ENCODE measurements around the gene ERO1B.
"Not testable (repeated sequence)": the region's sequence is repeated elsewhere in the genome, so short reads cannot be mapped to it uniquely, and the experiment has no call there.

DNA sequence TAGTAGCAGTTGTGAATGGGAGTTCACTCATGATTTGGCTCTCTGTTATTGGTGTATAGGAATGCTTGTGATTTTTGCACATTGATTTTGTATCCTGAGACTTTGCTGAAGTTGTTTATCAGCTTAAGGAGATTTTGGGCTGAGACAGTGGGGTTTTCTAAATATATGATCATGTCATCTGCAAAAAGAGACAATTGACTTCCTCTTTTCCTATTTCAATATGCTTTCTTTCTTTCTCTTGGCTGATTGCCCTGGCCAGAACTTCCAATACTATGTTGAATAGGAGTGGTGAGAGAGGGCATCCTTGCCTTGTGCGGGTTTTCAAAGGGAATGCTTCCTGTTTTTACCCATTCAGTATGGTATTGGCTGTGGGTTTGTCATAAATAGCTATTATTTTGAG, 93.7 kb downstream of the ERO1B start:
- not testable (repeated sequence) for TF ChIP-seq POLR2AphosphoS5 (IDR thresholded peaks at IDR 0.05; ENCODE audit: low read depth, low read length); RXRA (IDR thresholded peaks at IDR 0.05; ENCODE audit: borderline replicate concordance, low read depth); NRF1 (IDR thresholded peaks at IDR 0.05; ENCODE audit: low read depth, low read length); EP300 (IDR thresholded peaks at IDR 0.05; ENCODE audit: borderline replicate concordance in 1 of 2, low read depth in 1 of 2, low read length in 1 of 2); RFX5 (IDR thresholded peaks at IDR 0.05; ENCODE audit: low read length); TAF1 (IDR thresholded peaks at IDR 0.05; ENCODE audit: borderline replicate concordance, low read depth, low read length); FOXM1 (IDR thresholded peaks at IDR 0.05; ENCODE audit: low read depth); FOXJ3 (CRISPR knock-in tag; IDR thresholded peaks at IDR 0.05); RAD21 (IDR thresholded peaks at IDR 0.05; ENCODE audit: low read length)
- TF ChIP-seq, protein P1, sequence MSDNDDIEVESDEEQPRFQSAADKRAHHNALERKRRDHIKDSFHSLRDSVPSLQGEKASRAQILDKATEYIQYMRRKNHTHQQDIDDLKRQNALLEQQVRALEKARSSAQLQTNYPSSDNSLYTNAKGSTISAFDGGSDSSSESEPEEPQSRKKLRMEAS (IDR thresholded peaks at IDR 0.05; ENCODE audit: low read depth) = not testable (repeated sequence)
- TF ChIP-seq, protein P2, sequence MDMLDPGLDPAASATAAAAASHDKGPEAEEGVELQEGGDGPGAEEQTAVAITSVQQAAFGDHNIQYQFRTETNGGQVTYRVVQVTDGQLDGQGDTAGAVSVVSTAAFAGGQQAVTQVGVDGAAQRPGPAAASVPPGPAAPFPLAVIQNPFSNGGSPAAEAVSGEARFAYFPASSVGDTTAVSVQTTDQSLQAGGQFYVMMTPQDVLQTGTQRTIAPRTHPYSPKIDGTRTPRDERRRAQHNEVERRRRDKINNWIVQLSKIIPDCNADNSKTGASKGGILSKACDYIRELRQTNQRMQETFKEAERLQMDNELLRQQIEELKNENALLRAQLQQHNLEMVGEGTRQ (IDR thresholded peaks at IDR 0.05; ENCODE audit: borderline replicate concordance, low read depth, low read length) = not testable (repeated sequence)
- TF ChIP-seq, protein P3, sequence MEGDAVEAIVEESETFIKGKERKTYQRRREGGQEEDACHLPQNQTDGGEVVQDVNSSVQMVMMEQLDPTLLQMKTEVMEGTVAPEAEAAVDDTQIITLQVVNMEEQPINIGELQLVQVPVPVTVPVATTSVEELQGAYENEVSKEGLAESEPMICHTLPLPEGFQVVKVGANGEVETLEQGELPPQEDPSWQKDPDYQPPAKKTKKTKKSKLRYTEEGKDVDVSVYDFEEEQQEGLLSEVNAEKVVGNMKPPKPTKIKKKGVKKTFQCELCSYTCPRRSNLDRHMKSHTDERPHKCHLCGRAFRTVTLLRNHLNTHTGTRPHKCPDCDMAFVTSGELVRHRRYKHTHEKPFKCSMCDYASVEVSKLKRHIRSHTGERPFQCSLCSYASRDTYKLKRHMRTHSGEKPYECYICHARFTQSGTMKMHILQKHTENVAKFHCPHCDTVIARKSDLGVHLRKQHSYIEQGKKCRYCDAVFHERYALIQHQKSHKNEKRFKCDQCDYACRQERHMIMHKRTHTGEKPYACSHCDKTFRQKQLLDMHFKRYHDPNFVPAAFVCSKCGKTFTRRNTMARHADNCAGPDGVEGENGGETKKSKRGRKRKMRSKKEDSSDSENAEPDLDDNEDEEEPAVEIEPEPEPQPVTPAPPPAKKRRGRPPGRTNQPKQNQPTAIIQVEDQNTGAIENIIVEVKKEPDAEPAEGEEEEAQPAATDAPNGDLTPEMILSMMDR (IDR thresholded peaks at IDR 0.05) = not testable (repeated sequence)
- TF ChIP-seq, protein P4, sequence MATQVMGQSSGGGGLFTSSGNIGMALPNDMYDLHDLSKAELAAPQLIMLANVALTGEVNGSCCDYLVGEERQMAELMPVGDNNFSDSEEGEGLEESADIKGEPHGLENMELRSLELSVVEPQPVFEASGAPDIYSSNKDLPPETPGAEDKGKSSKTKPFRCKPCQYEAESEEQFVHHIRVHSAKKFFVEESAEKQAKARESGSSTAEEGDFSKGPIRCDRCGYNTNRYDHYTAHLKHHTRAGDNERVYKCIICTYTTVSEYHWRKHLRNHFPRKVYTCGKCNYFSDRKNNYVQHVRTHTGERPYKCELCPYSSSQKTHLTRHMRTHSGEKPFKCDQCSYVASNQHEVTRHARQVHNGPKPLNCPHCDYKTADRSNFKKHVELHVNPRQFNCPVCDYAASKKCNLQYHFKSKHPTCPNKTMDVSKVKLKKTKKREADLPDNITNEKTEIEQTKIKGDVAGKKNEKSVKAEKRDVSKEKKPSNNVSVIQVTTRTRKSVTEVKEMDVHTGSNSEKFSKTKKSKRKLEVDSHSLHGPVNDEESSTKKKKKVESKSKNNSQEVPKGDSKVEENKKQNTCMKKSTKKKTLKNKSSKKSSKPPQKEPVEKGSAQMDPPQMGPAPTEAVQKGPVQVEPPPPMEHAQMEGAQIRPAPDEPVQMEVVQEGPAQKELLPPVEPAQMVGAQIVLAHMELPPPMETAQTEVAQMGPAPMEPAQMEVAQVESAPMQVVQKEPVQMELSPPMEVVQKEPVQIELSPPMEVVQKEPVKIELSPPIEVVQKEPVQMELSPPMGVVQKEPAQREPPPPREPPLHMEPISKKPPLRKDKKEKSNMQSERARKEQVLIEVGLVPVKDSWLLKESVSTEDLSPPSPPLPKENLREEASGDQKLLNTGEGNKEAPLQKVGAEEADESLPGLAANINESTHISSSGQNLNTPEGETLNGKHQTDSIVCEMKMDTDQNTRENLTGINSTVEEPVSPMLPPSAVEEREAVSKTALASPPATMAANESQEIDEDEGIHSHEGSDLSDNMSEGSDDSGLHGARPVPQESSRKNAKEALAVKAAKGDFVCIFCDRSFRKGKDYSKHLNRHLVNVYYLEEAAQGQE (IDR thresholded peaks at IDR 0.05; ENCODE audit: low read depth, low read length) = not testable (repeated sequence)

Data from SK-N-SH (cell line).